ENCODE data around the gene CXADR. TPM values are rescaled to one million over a fixed set of nuclear protein-coding genes. Genes with fewer than 3 reads are reported as not detected.

CXADR gene
- total RNA-seq, 2 donors from 2014 or later, result 0.28 TPM; not detected in 1

DNA sequence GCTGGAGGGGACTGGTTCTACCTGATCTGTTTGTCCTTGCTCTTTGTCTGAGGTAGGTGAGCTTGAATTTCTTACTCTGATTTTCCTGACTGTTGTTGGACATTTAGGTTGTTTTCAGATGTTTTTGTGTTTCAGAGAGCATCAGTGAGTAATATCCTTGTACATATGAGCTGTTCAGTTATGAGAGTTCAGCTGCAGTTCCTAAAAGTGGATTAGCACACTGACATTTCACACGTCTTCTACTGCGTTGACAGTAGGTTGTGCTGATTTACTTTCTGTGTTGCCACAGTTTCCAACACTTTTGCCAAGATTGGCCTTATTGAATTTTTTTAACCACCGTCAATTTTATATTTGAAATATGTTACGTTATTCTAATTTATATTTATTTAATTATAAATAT is 27.7 kb downstream of the CXADR start:
- Histone ChIP-seq H3K36me3 (no peaks in the 10 kb centered on the region), H3K4me3 (no peak overlapping the region), H3K27me3 (replicated peaks; ENCODE audit: insufficient read depth) (no peaks in the 10 kb centered on the region), H3K9me3 (no peaks in the 10 kb centered on the region), H3K27ac (no peak overlapping the region), H3K4me1 (ENCODE audit: control insufficient read depth in 1 of 2, low read depth in 2 of 2) (no peaks in the 10 kb centered on the region)
- DNase-seq (ENCODE audit: low spot score) (no peak), ATAC-seq (ENCODE audit: insufficient number of reproducible peaks, low FRiP score, low read depth) (no peak)
- TF ChIP-seq, protein P1, sequence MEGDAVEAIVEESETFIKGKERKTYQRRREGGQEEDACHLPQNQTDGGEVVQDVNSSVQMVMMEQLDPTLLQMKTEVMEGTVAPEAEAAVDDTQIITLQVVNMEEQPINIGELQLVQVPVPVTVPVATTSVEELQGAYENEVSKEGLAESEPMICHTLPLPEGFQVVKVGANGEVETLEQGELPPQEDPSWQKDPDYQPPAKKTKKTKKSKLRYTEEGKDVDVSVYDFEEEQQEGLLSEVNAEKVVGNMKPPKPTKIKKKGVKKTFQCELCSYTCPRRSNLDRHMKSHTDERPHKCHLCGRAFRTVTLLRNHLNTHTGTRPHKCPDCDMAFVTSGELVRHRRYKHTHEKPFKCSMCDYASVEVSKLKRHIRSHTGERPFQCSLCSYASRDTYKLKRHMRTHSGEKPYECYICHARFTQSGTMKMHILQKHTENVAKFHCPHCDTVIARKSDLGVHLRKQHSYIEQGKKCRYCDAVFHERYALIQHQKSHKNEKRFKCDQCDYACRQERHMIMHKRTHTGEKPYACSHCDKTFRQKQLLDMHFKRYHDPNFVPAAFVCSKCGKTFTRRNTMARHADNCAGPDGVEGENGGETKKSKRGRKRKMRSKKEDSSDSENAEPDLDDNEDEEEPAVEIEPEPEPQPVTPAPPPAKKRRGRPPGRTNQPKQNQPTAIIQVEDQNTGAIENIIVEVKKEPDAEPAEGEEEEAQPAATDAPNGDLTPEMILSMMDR (IDR thresholded peaks at IDR 0.05), result no peak

DNA sequence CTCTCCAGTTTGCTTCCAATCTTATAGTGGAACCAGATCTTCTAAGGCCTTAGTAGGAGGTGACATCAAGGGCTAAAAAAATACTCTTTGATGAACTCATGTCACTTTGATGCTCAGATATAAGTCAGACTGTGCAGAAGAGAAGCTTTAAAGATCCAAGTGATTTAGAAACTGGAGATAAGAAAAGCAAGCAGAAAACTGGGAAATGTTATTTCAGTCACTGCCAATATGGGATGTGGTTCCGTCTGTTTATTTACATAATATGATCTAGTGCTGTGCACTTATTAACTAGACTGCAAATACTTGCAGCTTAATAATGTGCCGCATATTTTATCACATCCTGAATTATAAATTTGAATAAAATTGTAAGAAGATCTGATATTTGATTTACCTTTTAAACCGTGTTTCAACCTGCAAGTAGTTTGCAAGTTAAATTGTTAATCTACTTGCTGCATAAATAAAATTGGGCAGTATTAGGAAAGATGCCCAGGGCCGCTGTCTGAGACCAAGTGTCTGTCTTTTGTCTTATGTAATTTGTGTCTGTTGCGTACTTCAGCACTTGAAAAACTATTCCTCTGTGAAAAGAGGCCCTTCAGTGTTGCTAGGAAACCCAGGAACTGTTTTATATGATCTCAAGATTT is 29.6 kb downstream of the CXADR start:
- H3K27ac ChIP-seq, result no peak overlapping the region
- TF ChIP-seq, protein P1 (IDR thresholded peaks at IDR 0.05), result no peak
- H3K4me1 ChIP-seq (ENCODE audit: control insufficient read depth in 1 of 2, low read depth in 2 of 2), result no peaks in the 10 kb centered on the region
- ATAC-seq (ENCODE audit: insufficient number of reproducible peaks, low FRiP score, low read depth), result no peak
- no peak overlapping the region for H3K4me3 ChIP-seq
- no peaks in the 10 kb centered on the region for H3K36me3 ChIP-seq
- no peaks in the 10 kb centered on the region for H3K9me3 ChIP-seq
- DNase-seq (ENCODE audit: low spot score), result no peak
- H3K27me3 ChIP-seq (replicated peaks; ENCODE audit: insufficient read depth), result no peaks in the 10 kb centered on the region

DNA sequence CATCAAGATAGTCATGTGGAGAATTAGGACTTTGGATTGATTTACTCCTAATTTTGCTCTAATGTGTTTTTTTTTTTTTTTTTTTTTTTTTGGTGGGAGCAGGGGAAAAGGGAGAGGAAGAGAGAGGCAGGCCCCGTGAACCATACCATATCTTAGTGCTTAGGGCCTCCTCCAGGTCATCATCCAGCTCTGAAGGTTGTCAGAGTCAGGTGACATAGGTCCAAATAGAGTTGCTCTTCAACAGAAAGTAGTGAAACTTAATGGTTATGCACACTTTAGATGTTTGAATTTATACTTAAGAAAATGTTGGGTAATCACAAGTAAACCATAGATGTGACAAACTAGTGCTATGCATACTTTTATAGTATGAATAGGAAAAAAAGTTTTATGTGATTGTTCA is 32.2 kb downstream of the CXADR start:
- Histone ChIP-seq H3K27ac (no peak overlapping the region), H3K9me3 (no peaks in the 10 kb centered on the region), H3K27me3 (replicated peaks; ENCODE audit: insufficient read depth) (no peaks in the 10 kb centered on the region), H3K4me1 (ENCODE audit: control insufficient read depth in 1 of 2, low read depth in 2 of 2) (no peaks in the 10 kb centered on the region), H3K4me3 (no peak overlapping the region), H3K36me3 (no peaks in the 10 kb centered on the region)
- TF ChIP-seq, protein P1 (IDR thresholded peaks at IDR 0.05), result no peak
- no peak for ATAC-seq (ENCODE audit: insufficient number of reproducible peaks, low FRiP score, low read depth)
- DNase-seq (ENCODE audit: low spot score), result no peak

DNA sequence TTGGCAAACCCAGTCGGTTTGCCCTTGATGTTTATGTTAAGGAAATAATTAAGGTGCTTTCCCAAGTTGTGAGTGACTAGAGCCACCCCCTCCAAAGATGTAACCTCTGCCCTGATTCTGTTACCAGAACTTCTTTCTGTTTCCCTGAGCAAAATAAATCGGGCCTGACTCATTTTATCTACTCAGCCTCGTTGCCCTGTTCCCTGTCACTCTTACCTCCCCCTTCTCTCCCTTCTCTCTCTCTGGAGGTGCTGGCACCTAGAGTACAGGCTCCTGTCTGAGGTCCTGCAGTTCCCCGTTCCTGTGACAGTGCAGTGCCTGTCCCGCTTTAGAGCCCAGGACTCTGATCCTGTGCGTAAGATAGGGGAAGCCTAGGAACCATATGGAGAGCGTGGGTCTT is 35.4 kb downstream of the CXADR start:
- H3K27me3 ChIP-seq (replicated peaks; ENCODE audit: insufficient read depth), result no peaks in the 10 kb centered on the region
- TF ChIP-seq, protein P1 (IDR thresholded peaks at IDR 0.05), result no peak
- no peaks in the 10 kb centered on the region for H3K9me3 ChIP-seq
- no peaks in the 10 kb centered on the region for H3K36me3 ChIP-seq
- ATAC-seq (ENCODE audit: insufficient number of reproducible peaks, low FRiP score, low read depth), result no peak
- no peak overlapping the region for H3K27ac ChIP-seq
- H3K4me3 ChIP-seq, result no peak overlapping the region
- no peak for DNase-seq (ENCODE audit: low spot score)
- H3K4me1 ChIP-seq (ENCODE audit: control insufficient read depth in 1 of 2, low read depth in 2 of 2), result no peaks in the 10 kb centered on the region

DNA sequence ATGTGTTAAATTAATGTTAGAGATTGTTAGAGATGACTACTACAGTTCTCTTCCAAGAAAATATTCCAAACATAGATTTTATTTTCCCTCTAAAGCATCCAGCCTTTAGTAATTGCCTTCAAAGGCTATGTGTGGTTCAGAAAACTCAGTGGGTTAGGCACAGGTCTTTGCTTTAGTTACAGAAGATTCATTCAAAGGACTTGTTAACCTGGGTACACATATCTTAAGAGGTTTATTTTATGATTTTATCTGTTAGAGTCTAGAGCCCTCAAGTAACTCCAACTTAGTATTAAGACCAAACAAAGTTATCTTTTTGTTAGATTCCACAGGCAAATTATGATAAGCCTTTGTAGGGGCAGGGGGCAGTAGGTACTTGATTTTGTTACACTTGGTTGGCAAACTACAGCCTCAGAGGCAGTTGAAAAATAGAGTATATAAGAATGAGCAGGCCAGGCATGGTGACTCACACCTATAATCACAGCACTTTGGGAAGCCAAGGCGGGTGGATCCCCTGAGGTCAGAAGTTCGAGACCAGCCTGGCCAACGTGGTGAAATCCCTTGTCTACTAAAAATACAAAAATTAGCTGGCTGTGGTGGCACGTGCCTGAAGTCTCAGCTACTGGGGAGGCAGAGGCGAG is 37.9 kb downstream of the CXADR start:
- no peaks in the 10 kb centered on the region for H3K27me3 ChIP-seq (replicated peaks; ENCODE audit: insufficient read depth)
- no peaks in the 10 kb centered on the region for H3K4me1 ChIP-seq (ENCODE audit: control insufficient read depth in 1 of 2, low read depth in 2 of 2)
- no peak overlapping the region for H3K4me3 ChIP-seq
- TF ChIP-seq, protein P1 (IDR thresholded peaks at IDR 0.05), result no peak
- no peak overlapping the region for H3K27ac ChIP-seq
- no peaks in the 10 kb centered on the region for H3K9me3 ChIP-seq
- ATAC-seq (ENCODE audit: insufficient number of reproducible peaks, low FRiP score, low read depth) (no peak), DNase-seq (ENCODE audit: low spot score) (no peak)
- no peaks in the 10 kb centered on the region for H3K36me3 ChIP-seq

Data from thoracic aorta (tissue), 2 donors.